Measurements from ENCODE around the gene SYNE2.

SYNE2 gene

GRCh38 chr14:63963439-63963838 lies 110.6 kb downstream of the SYNE2 start:
- no peak for DNase-seq

GRCh38 chr14:63964113-63964512 lies 111.3 kb downstream of the SYNE2 start:
- DNase-seq = no peak

- no peak for DNase-seq
Measured at GRCh38 chr14:63966407-63966806, 113.6 kb downstream of the SYNE2 start.

- no peak for DNase-seq
Measured at GRCh38 chr14:63972323-63972932, 119.6 kb downstream of the SYNE2 start.

GRCh38 chr14:63974176-63974575 lies 121.4 kb downstream of the SYNE2 start:
- DNase-seq = no peak

- DNase-seq = no peak
Measured at GRCh38 chr14:63981569-63981968, 128.8 kb downstream of the SYNE2 start.

- no peak for DNase-seq
Measured at GRCh38 chr14:63982156-63982555, 129.4 kb downstream of the SYNE2 start.

GRCh38 chr14:63982629-63983028 lies 129.8 kb downstream of the SYNE2 start:
- DNase-seq = no peak

GRCh38 chr14:63986789-63987533 lies 134.2 kb downstream of the SYNE2 start:
- no peak for DNase-seq

- no peak for DNase-seq
Measured at GRCh38 chr14:63988579-63988978, 135.8 kb downstream of the SYNE2 start.

- DNase-seq = no peak
Measured at GRCh38 chr14:63991833-63992232, 139.0 kb downstream of the SYNE2 start.

GRCh38 chr14:63992858-63993257 lies 140.1 kb downstream of the SYNE2 start:
- DNase-seq = no peak

GRCh38 chr14:63993992-63994391 lies 141.2 kb downstream of the SYNE2 start:
- DNase-seq = no peak

- no peak for DNase-seq
Measured at GRCh38 chr14:63995285-63995684, 142.5 kb downstream of the SYNE2 start.

- no peak for DNase-seq
Measured at GRCh38 chr14:63996016-63996415, 143.2 kb downstream of the SYNE2 start.

- no peak for DNase-seq
Measured at GRCh38 chr14:63996625-63997220, 143.9 kb downstream of the SYNE2 start.

GRCh38 chr14:64000749-64001148 lies 147.9 kb downstream of the SYNE2 start:
- no peak for DNase-seq

GRCh38 chr14:64005822-64006221 lies 153.0 kb downstream of the SYNE2 start:
- DNase-seq = no peak

GRCh38 chr14:64008016-64008415 lies 155.2 kb downstream of the SYNE2 start:
- no peak for DNase-seq

GRCh38 chr14:64012003-64012402 lies 159.2 kb downstream of the SYNE2 start:
- DNase-seq = no peak

GRCh38 chr14:64012720-64013119 lies 159.9 kb downstream of the SYNE2 start:
- no peak for DNase-seq

GRCh38 chr14:64025479-64025878 lies 172.7 kb downstream of the SYNE2 start:
- DNase-seq = no peak

GRCh38 chr14:64026600-64026999 lies 173.8 kb downstream of the SYNE2 start:
- no peak for DNase-seq

GRCh38 chr14:64035143-64035542 lies 182.3 kb downstream of the SYNE2 start:
- no peak for DNase-seq
